Upper lobe of left lung (tissue), 4 donors: ENCODE data around the gene GNAT3.

Experiments
- EP300 ChIP-seq, 4 donors: sonication (generic); formaldehyde crosslinking; IDR thresholded peaks; one replicate each; pipeline ENCODE4 v1.5.1; 2017; ENCODE audit warnings: antibody characterized with exemption in 4 of 4, control low read depth in 2 of 4
- POLR2A ChIP-seq, 4 donors: fragments of 450-650 bp; IDR thresholded peaks; one replicate each; pipeline ENCODE4 v1.5.1; 2016 to 2017; ENCODE audit warnings: antibody characterized with exemption in 4 of 4, mild to moderate bottlenecking in 2 of 4
- POLR2AphosphoS5 ChIP-seq, 2 donors: sonication (generic); formaldehyde crosslinking; IDR thresholded peaks; one replicate each; pipeline ENCODE4 v1.5.1; 2017; ENCODE audit warnings: antibody characterized with exemption in 2 of 2
- TF ChIP-seq, protein P1 (sequence below), 6 experiments: fragments of 450-650 bp in 4 of 6; fragments of 200-600 bp in 2 of 6; sonication (generic) in 2 of 6; IDR thresholded peaks; one replicate each; pipeline ENCODE4 v1.5.1; 2016 to 2019; ENCODE audit warnings: antibody characterized with exemption in 6 of 6

DNA sequence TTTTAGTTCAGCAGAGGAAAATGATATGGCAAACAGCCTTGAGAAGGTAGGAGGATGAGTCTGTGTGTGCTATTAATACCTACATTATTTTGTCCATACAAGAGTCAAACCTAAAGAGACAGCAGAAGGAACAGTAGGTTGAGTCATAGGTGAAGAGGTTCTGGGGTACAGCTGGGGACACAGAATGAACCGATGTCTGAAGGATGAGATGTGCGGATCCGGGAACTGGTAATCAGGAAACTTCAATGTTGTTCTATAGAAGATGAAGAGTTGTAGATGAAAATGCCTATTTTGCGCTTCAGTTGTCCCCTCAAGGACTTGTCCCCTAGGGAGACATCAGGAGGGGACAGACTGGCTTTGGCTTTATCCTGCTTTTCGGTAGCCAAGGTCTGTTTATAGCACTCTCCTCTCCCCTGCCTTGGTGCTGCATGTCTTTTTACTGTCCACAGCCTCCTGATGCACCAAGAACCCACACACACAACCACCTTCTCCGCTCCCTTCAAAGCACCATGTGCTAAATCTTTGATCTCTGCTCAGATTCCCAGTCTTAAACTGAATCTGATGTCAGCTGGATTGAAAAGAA is 94.6 kb downstream of the GNAT3 start:
- TF ChIP-seq, protein P1, sequence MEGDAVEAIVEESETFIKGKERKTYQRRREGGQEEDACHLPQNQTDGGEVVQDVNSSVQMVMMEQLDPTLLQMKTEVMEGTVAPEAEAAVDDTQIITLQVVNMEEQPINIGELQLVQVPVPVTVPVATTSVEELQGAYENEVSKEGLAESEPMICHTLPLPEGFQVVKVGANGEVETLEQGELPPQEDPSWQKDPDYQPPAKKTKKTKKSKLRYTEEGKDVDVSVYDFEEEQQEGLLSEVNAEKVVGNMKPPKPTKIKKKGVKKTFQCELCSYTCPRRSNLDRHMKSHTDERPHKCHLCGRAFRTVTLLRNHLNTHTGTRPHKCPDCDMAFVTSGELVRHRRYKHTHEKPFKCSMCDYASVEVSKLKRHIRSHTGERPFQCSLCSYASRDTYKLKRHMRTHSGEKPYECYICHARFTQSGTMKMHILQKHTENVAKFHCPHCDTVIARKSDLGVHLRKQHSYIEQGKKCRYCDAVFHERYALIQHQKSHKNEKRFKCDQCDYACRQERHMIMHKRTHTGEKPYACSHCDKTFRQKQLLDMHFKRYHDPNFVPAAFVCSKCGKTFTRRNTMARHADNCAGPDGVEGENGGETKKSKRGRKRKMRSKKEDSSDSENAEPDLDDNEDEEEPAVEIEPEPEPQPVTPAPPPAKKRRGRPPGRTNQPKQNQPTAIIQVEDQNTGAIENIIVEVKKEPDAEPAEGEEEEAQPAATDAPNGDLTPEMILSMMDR (IDR thresholded peaks at IDR 0.05): no peak
- TF ChIP-seq POLR2AphosphoS5 (IDR thresholded peaks at IDR 0.05): no peak
- no peak for TF ChIP-seq POLR2A (IDR thresholded peaks at IDR 0.05)
- TF ChIP-seq EP300 (IDR thresholded peaks at IDR 0.05): no peak
